ENCODE results near the gene IL2RA.

DNA sequence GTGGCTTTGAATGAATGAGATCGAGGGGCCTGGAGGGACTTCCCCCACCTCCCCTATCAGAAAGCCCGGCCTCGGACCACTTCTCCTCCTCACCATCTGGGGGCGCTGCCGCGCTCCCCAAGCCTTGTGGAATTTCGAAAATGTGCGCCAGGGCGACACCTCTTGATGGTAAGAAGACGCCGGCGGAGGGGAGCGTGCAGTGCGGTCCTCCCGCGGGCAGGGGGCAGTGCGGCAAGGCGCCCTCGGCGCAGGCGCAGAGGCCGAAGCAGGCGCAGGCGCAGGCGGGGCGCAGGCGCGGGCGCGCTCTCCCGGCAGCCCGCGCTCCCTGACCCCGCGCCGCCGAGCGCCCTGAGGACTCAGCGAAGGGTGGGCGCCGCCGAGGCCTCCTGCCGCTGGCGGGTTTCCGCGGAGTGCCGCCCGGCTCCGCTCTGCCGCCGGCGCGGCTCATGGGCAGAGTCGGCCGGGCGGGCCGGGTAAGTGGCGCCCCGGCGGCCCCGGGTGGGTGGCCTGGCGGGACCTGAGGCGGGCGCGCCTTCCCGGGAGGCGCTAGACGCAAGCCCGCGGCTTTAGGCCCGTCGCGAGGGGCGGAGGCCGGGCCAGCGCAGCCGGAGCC, 26.7 kb upstream of the IL2RA start, which contains the start of gene RBM17:
- TF ChIP-seq, protein P1, sequence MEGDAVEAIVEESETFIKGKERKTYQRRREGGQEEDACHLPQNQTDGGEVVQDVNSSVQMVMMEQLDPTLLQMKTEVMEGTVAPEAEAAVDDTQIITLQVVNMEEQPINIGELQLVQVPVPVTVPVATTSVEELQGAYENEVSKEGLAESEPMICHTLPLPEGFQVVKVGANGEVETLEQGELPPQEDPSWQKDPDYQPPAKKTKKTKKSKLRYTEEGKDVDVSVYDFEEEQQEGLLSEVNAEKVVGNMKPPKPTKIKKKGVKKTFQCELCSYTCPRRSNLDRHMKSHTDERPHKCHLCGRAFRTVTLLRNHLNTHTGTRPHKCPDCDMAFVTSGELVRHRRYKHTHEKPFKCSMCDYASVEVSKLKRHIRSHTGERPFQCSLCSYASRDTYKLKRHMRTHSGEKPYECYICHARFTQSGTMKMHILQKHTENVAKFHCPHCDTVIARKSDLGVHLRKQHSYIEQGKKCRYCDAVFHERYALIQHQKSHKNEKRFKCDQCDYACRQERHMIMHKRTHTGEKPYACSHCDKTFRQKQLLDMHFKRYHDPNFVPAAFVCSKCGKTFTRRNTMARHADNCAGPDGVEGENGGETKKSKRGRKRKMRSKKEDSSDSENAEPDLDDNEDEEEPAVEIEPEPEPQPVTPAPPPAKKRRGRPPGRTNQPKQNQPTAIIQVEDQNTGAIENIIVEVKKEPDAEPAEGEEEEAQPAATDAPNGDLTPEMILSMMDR (IDR thresholded peaks at IDR 0.05) = peak; percentile 100
- peak in 1 of 2 donors; percentile 80 for TF ChIP-seq POLR2A (IDR thresholded peaks at IDR 0.05)

Measured in Peyer's patch (tissue), 4 donors.